HG03175 (cell line): Measurements from ENCODE around the gene AQP7.
A peak's percentile ranks its signal among the peaks of the same experiment; 100 is the strongest.
"Not testable (repeated sequence)": the region's sequence is repeated elsewhere in the genome, so short reads cannot be mapped to it uniquely, and the experiment has no call there.

Source experiments
- ATAC-seq: cut with Tn5 transposase; IDR thresholded peaks from one replicate; pipeline ENCODE4 v1.9.1; 2021; ENCODE audit warnings: mild to moderate bottlenecking, moderate library complexity; ENCODE audit not compliant: unreplicated experiment

AQP7 gene

DNA sequence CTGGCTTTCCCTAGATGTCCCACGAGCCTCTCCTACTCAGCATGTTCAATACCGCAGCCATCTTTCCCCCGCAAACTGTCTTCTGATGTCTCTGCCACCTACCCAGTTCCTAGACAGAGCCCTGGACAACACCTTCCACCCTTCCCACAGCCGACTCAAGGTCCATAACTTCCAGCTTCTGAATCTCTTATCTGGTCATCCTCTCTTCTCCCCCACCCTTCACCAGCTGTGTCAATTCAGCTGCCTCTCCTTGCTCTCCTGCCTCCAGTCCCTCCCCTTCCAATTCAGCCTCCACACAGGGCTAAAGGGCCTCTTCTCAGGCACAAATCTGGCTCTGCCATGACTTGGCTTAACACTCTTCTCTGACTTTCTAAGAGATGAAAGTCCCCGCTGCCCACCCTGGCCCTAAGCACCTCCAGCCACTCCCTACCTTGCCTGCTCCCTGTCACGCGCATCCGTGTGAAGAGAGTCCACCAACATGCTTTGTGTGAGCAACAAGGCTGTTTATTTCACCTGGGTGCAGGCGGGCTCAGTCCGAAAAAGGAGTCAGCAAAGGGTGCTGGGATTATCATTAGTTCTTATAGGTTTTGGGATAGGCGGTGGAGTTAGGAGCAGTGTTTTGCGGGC lies 25.2 kb downstream of the AQP7 start:
- no peak for ATAC-seq

DNA sequence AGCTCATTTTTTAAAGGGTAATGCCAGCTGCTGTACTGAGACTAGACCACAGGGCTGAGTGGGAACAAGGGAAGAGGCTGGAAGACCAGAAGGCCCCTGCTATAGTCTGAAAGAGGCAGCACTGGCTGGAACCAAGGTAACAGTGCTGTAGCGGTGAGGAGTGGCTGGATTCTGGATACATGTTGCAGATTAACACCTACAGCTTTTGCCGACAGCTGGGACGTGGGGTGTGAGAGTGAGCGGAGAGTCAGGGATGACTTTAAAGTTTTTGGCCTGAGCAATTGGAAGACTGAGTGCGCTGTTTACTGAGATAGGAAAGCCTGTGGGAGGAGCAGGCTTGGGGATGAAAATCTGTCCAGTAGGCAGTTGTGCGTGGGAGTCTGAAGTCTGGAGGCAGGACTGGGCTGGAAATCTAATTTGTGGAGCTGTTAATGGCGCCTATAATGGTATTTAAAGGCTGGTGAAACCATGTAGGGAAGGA lies 26.5 kb downstream of the AQP7 start:
- ATAC-seq = no peak

- ATAC-seq = no peak
Measured at GRCh38 chr9:33375238-33375840, 27.0 kb downstream of the AQP7 start.

GRCh38 chr9:33374634-33375237 lies 27.6 kb downstream of the AQP7 start:
- ATAC-seq = peak; percentile 55

- ATAC-seq = no peak
Measured at GRCh38 chr9:33374190-33374589, 28.2 kb downstream of the AQP7 start.

GRCh38 chr9:33372900-33373299 lies 29.5 kb downstream of the AQP7 start:
- ATAC-seq = no peak

DNA sequence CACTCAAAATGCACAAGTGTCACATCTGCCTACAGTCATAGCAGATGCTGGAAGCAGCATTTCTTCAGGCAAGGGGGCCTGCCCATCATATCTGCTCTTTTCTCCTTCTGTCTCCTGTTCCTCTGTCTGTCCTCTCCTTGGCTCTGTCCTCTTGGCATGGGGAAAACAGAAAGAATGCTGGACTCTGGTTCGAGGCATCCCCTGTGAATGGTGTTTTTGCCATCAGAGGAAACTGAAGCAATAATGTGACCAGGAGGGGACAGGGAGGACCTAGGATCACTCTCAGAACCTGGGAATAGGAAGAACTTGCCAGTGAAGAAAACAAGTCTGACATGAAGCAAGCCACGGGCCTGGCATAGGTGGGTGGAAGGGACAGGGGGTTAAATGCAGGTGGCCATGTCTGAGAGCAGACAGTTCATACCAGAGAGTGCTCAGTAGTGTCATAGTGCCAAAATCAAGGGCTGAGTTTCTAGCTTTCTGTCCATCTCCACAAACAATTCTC lies 35.3 kb downstream of the AQP7 start:
- ATAC-seq = no peak

GRCh38 chr9:33364814-33365213 lies 37.6 kb downstream of the AQP7 start:
- not testable (repeated sequence) for ATAC-seq

DNA sequence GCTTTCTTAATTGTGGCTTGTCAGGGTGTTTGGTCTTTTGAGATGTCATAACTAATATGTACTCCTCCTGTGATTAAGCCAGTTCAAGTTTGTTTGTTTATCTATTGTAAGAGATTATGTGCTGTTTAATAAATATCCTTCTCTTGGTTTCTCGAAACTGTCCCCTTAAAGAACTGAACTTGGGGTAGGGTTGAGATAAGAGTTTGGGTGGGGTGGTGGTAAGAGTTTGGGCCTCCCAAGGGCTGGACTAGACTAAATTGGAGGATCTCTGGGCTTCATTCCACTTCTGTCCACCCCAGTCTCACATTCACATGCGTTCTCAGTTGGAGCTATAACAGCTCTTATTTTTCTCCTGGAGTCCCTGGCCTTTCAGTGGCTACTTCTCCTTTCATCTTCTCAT lies 38.2 kb downstream of the AQP7 start:
- no peak for ATAC-seq

DNA sequence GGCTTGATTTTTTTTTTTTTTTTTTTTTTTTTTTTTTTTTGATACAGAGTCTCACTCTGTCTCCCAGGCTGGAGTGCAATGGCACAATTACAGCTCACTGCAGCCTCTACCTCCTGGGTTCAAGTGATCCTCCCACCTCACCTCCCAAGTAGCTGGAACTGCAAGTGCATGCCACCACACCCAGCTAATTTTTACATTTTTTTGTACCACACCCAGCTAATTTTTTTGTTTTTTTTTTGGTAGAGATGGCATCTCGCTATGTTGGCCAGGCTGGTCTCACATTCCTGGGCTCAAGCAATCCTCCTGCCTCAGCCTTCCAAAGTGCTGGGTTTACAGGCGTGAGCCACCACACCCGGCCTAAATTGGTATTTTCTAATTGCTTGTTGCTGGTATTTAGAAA lies 43.7 kb downstream of the AQP7 start:
- not testable (repeated sequence) for ATAC-seq

- no peak for ATAC-seq
Measured at GRCh38 chr9:33355933-33356332, 46.4 kb downstream of the AQP7 start.

DNA sequence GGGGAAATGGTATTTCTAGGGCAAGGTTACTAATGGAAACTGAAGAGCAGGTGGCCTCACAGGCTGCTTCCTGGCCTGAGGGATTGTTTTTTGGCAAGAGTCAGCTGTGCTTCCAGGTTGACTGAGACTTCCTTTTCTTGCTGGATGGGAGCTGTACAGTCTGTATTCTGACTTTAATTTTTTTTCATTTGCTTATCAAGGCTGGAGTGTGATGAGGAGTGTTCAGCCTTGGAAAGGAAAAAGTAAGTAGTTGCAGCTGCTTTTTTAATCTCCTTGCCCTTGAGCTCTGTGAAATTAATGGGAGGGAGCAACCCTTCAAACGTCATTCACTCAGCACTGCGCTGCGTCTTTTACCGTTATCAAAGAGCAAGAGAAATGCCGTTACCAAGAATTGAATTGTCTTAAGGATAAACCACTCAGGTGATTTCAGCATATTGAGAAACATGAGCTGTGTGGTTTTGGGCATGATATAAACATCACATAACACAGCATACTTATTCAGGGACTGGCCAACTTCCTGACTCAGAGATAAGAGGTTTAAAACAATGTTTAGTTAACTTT lies 47.6 kb downstream of the AQP7 start:
- ATAC-seq = no peak

GRCh38 chr9:33351547-33351946 lies 50.8 kb downstream of the AQP7 start:
- no peak for ATAC-seq

- ATAC-seq = no peak
Measured at GRCh38 chr9:33350310-33350709, 52.1 kb downstream of the AQP7 start.

DNA sequence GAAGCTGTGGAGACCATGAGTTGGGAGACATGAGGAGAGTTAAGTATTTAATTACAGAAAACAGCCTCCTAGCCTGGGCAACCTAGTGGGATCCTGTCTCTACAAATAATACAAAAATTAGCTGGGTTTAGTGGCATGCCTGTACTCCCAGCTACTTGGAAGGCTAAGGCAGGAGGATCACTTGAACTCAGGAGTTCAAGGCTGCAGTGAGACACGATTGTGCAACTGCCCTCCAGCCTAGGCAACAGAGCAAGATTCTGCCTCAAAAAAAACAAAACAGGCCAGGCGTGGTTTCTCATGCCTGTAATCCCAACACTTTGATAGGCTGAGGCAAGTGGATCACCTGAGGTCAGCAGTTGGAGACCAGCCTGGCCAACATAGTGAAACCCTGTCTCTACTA lies 52.6 kb downstream of the AQP7 start:
- no peak for ATAC-seq

GRCh38 chr9:33348998-33349397 lies 53.4 kb downstream of the AQP7 start:
- ATAC-seq = no peak

- no peak for ATAC-seq
Measured at GRCh38 chr9:33346564-33346963, 55.8 kb downstream of the AQP7 start.

- no peak for ATAC-seq
Measured at GRCh38 chr9:33344145-33344544, 58.2 kb downstream of the AQP7 start.

GRCh38 chr9:33341182-33341581 lies 61.2 kb downstream of the AQP7 start:
- no peak for ATAC-seq

DNA sequence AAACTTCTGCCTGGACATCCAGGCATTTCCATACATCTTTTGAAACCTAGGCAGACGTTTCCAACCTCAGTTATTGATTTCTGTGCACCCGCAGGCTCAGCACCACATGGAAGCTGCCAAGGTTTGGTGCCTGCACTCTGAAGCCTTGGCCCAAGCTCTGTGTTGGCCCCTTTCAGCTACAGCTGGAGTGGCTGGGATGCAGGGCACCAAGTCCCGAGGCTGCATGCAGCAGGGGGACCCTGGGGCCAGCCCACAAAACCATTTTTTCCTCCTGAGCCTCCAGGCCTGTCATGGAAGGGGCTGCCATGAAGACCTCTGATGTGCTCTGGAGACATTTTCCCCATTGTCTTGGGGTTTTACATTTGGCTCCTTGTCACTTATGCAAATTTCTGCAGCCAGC lies 62.2 kb downstream of the AQP7 start:
- no peak for ATAC-seq
